ENCODE data around the gene CENPF.
"Not testable (repeated sequence)": the region's sequence is repeated elsewhere in the genome, so short reads cannot be mapped to it uniquely, and the experiment has no call there.

- TF ChIP-seq RFX5 (IDR thresholded peaks at IDR 0.05; ENCODE audit: low read depth, low read length); POLR2A (IDR thresholded peaks at IDR 0.05; ENCODE audit: insufficient read depth in 1 of 2, low read depth in 2 of 2, low read length in 2 of 2); SMC3 (IDR thresholded peaks at IDR 0.05; ENCODE audit: low read length); FOXA1 (IDR thresholded peaks at IDR 0.05); FOXA1 (CRISPR knock-in tag; IDR thresholded peaks at IDR 0.05); KDM1A (CRISPR knock-in tag; IDR thresholded peaks at IDR 0.05); RAD51 (IDR thresholded peaks at IDR 0.05; ENCODE audit: borderline replicate concordance); ZNF431 (CRISPR knock-in tag; IDR thresholded peaks at IDR 0.05; ENCODE audit: borderline replicate concordance, low read depth); EZH2 (conservative IDR thresholded peaks at IDR 0.05; ENCODE audit: low read depth, low read length); CSRNP1 (CRISPR knock-in tag; IDR thresholded peaks at IDR 0.05); ZBTB10 (CRISPR knock-in tag; IDR thresholded peaks at IDR 0.05; ENCODE audit: borderline replicate concordance): not testable (repeated sequence)
- TF ChIP-seq, protein P1, sequence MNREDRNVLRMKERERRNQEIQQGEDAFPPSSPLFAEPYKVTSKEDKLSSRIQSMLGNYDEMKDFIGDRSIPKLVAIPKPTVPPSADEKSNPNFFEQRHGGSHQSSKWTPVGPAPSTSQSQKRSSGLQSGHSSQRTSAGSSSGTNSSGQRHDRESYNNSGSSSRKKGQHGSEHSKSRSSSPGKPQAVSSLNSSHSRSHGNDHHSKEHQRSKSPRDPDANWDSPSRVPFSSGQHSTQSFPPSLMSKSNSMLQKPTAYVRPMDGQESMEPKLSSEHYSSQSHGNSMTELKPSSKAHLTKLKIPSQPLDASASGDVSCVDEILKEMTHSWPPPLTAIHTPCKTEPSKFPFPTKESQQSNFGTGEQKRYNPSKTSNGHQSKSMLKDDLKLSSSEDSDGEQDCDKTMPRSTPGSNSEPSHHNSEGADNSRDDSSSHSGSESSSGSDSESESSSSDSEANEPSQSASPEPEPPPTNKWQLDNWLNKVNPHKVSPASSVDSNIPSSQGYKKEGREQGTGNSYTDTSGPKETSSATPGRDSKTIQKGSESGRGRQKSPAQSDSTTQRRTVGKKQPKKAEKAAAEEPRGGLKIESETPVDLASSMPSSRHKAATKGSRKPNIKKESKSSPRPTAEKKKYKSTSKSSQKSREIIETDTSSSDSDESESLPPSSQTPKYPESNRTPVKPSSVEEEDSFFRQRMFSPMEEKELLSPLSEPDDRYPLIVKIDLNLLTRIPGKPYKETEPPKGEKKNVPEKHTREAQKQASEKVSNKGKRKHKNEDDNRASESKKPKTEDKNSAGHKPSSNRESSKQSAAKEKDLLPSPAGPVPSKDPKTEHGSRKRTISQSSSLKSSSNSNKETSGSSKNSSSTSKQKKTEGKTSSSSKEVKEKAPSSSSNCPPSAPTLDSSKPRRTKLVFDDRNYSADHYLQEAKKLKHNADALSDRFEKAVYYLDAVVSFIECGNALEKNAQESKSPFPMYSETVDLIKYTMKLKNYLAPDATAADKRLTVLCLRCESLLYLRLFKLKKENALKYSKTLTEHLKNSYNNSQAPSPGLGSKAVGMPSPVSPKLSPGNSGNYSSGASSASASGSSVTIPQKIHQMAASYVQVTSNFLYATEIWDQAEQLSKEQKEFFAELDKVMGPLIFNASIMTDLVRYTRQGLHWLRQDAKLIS (CRISPR knock-in tag; IDR thresholded peaks at IDR 0.05), result not testable (repeated sequence)
Measured at GRCh38 chr1:214608817-214609216, 5.8 kb downstream of the CENPF start.
